Measurements from ENCODE around the gene CCDC185.

- no peak for TF ChIP-seq POLR2A (IDR thresholded peaks at IDR 0.05; ENCODE audit: low read length)
- TF ChIP-seq GATA1 (IDR thresholded peaks at IDR 0.05; ENCODE audit: low read depth, low read length): no peak
Measured at GRCh38 chr1:223410036-223410435, 16.8 kb downstream of the CCDC185 start.

Measured in erythroblast (primary cell).